NCI-H69 (cell line): ENCODE measurements around the gene CDHR3.
A peak's percentile ranks its signal among the peaks of the same experiment; 100 is the strongest.
"Not testable (repeated sequence)": the region's sequence is repeated elsewhere in the genome, so short reads cannot be mapped to it uniquely, and the experiment has no call there.

ENCODE experiments used
- DNase-seq: peaks from one replicate; lab custom pipeline; 2025; lab: John Stamatoyannopoulos, UW

Gene CDHR3

DNA sequence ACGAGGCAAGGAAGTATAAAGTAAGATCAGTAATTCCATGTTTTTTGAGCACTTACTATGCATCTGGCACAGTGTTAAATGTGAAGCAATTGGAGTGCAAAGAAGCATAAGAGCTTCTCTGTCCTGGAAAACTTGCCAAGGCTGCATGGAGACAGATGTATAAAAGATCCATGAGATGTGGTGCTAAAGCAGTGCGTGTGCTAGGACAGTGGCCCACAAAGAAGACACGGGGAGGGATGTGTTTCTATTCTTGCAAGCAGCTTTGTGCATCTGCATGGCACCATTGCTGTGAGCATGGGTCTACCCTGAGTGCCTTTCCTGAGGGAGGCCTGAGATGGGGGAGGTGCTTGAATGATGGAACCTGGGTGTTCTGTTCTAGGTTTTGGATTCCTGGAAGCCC is 5.1 kb upstream of the CDHR3 start:
- no peak for DNase-seq

DNA sequence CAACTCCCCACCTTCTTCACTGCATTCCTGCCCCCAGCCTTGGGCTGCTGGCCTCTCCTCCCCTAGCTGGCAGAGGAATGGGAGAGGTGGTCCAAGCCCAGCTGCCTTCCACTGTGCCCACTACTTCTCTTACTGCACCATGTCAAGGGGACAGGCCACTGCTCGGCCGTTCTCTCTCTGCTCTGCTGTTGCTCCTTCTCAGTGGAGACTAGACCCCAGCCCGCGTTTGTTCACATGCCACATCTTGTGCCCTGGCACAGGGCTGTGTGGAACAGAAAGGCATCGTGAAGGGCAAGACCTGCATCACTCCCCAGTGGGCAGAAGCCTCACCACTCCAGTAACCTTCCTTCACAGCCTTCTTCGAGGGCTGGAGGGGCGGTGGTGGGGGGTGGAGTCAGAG is 711 bp upstream of the CDHR3 start:
- no peak for DNase-seq

DNA sequence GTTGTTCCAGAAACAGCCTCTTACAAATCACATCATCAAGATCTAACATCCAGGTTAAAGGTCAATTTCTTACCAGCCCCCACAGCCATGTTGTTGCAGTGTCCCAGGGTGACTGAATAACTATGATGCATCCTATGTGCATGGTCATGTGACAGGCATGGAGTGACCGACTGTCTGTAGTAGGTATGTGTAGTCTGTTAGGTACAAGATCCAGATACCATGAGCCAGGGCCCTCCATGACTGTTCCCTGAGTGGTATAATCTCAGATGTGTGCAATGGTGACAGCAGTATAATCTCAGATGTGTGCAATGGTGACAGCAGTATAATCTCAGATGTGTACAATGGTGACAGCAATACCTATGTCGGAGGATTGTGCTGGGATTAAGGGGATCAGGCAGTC is 8.8 kb downstream of the CDHR3 start:
- no peak for DNase-seq

DNA sequence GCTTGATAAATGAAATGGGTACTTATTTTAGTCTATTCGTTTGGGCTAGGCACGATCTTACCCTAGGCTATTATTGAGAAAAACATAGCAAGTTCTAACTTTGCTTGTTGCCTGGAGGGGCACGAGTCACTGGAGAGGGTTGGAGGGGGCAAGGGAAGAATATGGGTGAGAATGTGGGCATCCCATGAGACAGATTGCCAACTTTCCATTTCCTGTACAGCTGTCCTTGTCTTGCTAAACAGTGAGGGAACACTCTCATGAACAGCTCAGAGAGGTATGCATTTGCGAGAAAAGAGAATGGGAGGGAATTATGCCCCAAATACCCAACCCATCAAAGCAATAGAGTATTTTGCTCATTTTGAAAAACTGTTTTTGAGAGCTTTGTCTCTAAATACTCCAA is 9.2 kb downstream of the CDHR3 start:
- DNase-seq: peak; percentile 28

DNA sequence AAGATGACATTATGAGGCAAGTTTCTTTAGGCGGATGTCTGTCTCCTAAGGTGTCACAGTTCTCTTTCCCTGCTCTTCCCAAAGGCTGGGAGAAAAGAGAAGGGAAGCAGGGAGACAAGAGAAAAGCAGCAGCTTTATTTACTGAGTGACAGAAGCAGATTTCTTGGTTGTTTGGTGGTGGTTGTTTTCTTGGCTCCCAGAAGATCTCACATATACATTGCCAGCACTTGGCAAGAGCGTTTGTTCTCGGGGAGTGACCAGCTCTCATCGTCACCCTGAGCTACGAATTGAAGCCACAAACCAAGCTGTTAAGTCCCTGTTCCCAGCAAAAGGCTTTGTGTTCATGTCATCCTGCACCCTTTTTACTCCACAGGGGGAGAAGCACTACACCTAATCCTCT is 11.4 kb downstream of the CDHR3 start:
- DNase-seq: no peak

DNA sequence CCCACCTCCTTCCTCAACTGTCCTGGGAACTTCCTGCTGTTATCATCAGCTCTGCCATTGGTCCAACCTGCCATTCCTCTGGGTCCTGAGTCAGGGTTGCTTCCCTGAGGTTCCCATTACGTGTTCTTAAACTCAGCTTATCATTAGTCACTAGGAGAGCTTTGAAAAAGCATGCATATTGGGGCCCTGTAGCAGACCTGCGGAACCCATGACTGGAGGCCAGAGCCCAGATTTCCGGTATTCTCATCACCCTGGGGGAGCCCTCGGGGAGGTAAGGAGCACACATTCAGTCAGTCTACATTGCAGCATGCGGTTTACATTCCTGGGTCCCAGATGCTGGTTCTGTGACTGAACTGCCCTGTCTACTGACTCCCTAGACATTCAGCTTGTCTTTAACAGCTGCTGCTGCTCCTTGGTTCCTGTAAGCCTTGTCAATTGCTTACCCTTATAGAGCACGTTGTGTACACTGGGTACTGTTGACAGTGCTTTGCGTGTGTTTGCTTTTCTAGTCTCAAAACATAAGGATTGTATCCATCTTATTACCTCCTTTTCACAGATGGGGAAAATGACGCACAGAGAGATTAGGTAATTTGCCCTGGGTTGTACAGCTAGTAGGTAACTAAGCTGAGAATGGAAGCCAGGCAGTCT is 12.8 kb downstream of the CDHR3 start:
- peak; percentile 91 for DNase-seq

DNA sequence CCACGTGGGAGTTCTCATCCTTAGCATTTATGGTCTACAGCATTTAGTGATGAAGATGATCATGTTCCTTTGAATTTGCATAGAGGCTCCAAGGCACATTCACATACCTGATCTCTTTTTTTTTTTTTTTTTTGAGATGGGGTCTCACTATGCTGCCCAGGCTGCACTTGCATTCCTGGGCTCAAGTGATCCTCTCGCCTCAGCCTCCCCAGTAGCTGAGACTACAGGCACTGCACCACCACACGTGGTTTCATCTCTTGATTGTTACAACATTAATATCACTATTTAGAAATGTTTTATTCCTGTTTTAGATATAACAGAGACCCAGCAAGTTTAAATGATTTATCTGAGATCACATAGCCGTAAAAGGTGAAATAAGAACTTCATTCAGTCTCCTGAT is 13.8 kb downstream of the CDHR3 start:
- DNase-seq: no peak

DNA sequence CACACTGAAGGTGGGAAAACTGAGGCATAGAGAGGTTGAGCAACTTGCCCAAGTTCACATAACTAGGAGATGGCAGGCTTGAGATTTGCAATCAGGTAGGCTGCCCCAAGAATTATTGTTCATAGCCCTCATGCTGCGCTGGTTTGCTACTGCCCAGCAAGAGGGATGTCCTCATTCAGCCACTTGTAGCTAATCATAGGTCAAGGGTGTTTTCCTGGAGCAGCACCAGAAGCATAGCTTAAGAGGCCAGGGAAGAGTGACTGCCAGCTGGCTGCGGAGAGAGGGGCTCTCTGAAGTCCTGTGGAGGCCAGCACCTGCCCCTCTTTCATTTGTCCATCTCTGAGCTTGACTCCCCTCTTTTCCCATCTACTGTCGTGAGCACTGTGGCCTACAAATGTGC is 15.0 kb downstream of the CDHR3 start:
- DNase-seq: no peak

DNA sequence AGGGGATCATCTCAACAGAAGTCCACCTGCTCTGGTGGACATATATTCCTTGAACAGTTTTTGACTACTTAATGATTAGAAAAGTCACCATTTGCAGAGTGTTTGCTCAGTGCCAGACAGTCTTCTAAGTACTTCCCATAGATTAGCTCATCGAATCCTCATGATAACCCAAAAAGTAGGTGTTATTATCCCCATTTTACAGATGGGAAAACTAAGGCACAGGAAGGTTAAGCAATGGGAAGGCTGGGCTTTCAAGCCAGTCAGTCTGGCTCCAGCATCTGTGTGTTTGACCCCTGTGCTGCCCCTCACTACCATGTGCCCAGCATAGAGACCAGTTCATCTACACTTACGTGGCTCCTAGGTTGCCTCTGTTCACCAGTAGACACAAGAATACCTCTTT is 15.9 kb downstream of the CDHR3 start:
- no peak for DNase-seq

DNA sequence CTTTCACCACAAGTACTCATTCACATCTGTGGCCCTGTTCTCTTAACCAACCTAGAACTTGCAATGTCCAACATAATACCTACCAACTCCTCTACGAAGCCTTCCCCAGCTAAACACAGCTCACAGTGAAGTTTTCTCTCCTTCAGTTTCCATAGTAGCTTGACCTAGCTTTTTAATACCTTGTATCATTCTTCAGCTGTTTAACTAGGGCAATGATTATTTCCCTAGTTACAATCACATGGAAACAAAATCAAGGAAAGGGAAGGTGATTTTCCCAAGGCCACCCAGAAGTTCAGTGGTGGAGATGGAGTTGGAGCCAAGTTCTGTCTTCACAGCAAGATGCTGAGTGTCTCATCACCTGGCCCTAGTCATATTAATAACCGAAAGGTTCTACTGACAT is 16.3 kb downstream of the CDHR3 start:
- no peak for DNase-seq

DNA sequence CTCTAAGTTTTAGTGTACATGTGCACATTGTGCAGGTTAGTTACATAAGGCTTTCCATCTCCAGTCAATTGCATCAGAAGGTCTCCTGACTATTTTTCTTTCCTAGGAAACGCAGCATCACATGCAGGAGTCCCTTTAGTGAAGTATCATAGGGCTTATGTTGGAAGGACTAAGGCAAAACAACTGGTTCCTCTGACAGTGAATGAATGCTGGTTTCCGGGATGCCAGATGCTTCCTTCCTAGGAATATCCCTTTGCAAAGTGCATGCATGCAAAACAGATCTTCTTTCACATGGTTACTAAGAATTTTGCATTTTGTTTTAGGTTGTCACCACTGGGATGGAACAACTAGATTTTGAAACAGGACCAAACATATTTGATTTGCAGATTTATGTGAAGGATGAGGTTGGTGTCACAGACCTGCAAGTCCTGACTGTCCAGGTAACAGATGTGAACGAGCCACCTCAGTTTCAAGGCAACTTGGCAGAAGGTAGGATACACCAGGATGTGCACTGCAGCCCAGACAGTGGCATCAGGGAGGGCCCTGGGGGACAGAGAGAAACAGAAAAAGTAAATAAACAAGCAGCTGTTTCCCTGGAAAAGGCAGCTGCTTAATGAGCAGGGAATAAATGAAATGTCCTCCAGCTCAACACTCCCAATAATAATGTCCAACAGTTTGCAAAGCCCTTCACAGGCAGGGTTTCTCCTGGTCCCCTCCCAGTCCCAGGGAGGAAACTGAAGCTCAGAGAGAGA is 17.8 kb downstream of the CDHR3 start:
- DNase-seq: peak; percentile 95

DNA sequence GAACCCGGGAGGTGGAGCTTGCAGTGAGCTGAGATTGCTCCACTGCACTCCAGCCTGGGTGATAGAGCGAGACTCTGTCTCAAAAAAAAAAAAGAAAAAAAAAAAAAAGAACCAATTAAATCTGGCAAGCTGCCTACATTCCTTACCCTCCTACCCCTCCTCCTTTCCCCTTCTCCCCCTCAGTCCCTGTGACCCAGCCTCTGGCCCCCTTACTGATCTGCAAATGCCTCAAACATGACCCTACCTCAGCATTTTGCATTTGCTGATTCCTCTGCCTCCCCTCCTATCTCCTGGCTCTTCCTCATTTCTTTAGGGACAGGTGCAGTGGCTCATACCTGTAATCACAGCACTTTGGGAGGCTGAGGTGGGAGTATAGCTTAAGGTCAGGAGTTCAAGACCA is 19.3 kb downstream of the CDHR3 start:
- peak; percentile 42 for DNase-seq

DNA sequence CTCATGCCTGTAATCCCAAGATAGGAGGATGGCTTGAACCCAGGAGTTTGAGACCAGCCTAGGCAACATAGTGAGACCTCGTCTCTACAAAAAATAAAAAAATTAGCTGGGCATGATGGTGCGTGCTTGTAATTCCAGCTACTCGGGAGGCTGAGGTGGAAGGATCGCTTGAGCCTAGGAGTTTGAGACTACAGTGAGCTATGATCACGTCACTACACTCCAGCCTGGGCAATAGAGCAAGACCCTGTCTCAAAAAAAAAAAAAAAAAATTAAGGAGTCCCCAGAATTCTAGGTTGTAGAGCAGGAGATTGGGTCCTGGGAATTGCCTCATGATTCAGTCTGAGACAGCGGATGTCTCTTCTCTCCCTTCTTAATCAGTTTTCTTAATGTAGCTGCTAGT is 21.7 kb downstream of the CDHR3 start:
- DNase-seq: not testable (repeated sequence)

DNA sequence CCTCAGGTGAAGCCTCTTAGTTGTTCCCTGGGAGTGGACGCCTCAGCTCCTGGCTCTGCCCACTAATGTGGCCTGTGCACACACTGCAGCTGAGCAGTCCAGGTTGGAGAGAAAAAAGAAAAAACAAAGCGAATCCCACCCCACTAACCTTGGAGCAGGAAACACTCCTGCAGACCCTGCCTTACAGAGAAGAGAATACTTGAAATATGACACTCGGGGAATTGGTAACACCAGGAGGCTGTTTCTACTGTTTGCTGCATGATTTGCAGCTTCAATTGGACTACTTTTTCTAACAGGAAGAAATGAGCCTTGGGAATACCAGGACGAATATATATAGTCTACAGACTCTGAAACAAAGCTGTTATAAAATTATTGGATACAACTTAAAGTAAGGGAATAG is 22.2 kb downstream of the CDHR3 start:
- peak; percentile 82 for DNase-seq

DNA sequence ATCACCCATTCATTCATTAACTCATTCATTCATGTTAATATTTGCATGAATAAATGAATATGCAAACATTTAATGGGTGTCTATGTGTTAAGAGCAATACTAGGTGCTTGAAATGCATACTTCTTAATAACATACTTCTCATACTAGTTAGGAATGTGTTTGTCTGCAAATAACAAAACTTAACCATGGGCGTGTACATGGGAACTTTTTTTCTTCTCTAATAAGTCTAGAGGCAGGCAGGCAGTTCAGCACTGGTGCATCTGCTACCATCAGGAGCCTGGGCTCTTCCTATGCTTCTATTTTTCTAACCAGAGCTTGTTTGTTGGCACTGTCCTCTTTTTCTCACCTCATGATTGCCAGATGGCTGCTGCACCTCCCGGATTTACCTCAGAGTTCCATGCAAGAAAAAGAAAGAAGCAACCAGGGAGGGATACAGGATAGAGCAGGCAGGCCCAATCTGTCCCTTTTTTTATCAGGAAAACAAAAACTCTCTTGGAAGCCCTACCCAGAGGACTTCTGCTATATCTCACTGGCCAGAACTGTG is 22.7 kb downstream of the CDHR3 start:
- peak; percentile 61 for DNase-seq

DNA sequence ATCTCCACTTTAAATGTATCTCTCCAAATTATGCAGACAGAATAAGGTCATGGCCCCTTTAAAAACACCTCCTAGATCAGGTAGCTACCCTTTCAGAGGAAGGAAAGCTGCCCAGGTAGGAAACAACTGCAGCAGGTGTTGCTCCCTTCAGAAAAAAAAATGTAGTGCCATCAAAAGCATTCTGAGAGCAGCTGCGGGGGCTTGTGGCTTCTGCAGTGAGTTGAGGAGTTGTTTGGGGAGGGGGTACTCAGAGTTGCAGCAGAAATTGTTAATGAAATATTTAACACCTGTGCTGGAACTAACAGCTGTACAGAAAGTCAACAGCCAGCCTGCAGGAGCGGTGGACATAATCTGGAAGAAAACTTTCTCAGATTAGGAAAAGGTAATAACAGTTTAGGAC is 24.0 kb downstream of the CDHR3 start:
- peak; percentile 57 for DNase-seq

DNA sequence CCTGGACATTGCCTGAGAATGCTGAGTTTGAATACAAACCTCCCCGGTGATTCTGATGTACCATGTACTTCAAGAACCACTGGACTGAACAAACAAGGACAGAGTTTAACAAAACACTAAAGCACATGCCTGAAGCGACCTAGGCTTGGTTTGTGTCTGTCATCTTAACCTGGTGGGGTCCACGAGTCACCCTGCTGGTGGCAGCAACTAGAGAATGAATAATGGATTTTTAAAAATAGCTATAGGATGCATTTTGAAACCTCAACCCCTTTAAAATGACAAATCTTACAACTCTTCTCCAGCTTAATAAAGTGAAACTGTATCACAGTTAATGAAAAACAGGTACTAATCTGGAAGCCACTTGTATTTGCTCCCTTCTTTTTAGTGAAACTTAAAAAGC is 25.2 kb downstream of the CDHR3 start:
- DNase-seq: no peak

DNA sequence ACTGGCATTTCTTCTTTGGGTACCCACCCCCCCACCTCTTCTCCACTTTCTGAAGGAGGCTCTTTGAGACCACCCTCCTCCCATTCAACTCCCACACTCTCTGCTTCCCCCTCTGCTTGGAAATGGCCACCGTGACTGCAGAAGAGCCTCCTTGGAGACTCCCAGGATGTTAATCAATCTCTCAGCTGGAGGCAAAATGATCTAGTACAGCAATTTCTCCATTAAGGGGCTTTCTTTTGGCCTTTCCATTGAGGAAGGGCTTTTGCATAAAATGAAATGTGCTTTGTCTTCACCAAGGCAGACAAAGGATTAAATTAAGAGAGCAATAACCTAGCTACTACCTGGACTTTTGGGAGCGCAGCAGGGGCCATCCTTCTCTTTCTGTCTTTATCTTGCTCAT is 26.1 kb downstream of the CDHR3 start:
- peak; percentile 40 for DNase-seq

DNA sequence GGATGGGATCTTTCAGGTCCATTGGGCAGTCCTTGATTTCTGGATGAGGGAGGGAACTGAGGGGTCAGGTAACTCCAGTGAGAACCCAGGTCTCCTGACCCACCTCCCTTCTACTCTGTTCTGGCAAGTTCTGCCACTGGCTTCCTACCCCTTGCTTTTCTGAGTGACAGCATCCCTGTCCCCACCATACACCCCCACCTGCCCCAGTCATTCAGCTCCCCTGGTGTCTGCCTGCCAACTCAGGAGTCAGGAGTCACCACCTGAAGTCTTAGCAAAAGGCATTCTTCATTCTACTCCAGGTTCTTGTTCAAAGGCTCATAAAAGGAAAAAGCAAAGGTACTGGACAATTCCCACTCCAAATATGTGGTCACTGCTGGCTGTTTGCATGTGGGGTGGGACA is 26.6 kb downstream of the CDHR3 start:
- no peak for DNase-seq

DNA sequence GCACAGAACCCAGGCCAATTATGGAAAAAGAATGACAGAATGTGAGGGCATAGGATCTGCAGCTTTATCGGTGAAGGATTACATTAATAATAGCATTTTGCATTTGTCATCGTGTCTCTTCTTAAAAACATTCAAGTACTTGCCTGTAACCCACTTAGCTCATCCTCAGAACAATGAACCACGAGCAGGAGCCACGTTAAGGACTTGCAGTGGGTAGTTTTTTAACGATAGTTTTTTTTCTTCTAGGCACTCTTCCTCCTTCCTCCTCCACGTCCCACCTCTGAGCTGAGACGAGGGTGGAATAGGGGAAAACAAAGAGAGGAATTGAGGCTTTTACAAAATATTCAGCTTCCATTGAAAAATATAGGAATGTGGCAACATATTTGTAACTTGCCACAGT is 27.1 kb downstream of the CDHR3 start:
- no peak for DNase-seq

DNA sequence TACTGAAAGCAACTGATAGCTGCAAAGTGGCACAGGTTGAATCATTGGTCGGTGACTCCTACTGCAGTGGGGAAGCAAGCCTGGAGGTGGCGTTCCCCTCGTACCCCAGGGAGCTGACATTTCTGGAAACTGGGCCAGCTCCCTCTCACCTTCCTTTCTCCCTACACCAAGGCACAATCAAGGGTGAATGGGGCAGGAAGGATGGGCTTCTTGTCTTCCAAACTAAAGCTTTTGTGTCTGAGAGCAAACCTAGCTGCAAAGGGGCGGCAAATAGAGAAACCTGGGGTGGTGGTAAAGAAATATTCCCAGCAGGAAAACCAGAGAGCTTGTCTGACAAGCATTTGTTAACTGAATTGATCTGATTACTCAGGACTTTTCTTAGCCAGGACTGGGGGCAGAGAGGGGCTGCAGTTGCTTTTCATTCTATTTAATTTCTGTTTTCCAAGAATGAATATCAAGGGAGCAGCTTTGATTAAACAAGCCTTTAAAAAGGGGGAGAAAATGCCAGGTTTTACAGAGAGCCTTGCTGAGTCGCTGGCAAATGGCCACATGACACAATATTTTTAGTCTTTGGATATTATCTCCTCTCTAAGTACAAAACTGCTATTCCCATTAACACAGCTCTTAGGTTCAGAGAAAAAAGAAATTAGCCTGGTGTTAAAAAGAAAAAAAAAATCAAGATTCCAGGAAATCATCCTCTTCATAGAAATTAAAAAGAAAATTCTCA is 27.8 kb downstream of the CDHR3 start:
- peak; percentile 85 for DNase-seq

DNA sequence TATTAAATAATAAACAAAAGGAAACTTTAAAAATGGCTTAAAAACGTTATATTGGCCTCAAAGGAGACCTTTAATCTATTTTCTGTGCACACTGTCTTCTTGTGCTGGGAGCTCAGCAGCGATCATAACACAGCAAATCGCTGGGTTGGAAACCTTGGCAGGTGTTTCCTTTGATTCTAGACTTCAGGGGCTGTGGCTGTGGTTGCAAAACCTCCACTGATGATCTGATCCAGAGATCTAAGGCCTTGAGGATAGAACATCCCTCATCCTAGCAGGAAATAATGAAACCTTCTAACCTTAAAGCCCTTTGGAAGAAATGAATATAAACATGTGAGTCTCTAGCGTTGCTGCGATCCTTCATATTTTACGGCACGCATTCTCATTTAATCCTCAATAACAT is 29.8 kb downstream of the CDHR3 start:
- no peak for DNase-seq
